SKM-1 treated with dmso at 0.1 percent for 144 hours (cell line): Measurements from ENCODE around the gene SUPT6H.
A peak's percentile ranks its signal among the peaks of the same experiment; 100 is the strongest.

Experiments used
- DNase-seq: peaks from one replicate; lab custom pipeline; 2025; ENCODE audit not compliant: unreplicated experiment; lab: John Stamatoyannopoulos, UW

SUPT6H gene

GRCh38 chr17:28700830-28701492 lies 39.0 kb downstream of the SUPT6H start:
- no peak for DNase-seq

DNA sequence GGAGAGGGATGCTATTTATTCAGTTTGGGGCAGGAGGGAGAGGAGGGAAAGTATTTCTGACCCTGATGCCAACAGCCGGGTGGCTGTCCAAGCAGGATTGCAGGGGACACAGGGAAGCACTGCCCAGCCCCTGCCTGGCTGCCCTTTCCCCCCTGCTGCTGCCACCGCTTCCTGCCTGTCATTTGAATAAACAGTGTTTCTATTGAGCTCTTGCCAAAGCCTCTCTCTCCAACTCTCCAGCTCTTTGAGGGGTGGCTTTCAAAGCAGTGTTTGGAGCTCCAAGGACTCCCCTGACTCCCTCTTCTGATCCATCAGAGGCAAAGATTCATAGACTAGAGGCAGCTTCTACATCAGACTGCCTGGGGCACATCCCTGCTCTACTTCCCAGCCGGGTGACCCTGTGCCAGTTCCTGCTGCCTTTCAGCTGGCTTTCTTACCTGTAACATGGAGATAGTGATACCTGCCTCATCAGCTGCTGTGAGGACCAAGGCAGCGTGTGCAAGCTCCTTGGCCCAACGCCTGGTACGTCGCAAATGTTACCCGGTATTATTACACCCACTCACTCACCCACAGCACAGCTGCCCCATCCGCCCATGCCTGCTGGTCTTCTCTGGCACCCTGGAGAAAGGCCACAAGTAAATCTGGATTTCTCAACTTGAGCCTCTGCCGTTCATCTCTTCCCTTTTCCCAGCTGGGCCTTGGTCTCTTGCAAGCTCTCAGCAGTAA lies 40.2 kb downstream of the SUPT6H start:
- DNase-seq: no peak

- no peak for DNase-seq
Observed at GRCh38 chr17:28702752-28703150, 40.7 kb downstream of the SUPT6H start.

- DNase-seq: no peak
Observed at GRCh38 chr17:28703552-28704218, 41.7 kb downstream of the SUPT6H start.

DNA sequence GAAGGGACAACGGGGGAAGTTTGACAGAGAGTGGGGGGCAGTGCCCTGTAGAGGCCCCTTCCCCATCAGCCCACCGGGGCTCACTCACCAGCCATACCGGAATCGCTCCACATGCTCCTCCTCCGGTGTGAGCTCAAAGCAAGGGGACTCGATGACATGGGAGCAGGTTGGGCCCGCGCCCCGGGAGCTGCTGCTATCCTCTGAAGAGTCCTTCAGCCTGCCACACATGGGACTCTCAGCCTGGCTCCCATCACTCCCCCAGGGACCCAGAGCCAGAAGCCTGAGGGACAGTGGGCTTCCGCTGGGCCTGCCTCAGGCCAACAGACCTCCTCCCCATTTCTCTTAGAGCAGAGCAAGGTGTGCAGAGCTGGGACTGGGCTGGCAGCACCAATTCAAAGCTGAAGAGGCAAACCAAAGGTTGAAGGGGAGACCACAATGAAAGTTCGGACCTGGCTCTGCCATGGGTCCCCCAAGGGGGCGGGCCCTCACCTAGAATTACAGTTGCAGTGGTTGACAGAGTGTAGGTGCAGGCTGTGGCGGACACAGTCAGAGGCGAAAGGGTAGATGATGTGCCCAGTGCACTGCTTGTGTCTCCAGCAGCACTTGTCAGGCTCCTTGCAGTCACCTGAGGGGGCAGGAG lies 42.3 kb downstream of the SUPT6H start:
- DNase-seq: no peak

GRCh38 chr17:28705074-28705659 lies 43.2 kb downstream of the SUPT6H start:
- DNase-seq: no peak

- DNase-seq: no peak
Observed at GRCh38 chr17:28705728-28706334, 43.8 kb downstream of the SUPT6H start.

GRCh38 chr17:28706471-28707338 lies 44.7 kb downstream of the SUPT6H start:
- DNase-seq: no peak

GRCh38 chr17:28707339-28707720 lies 45.3 kb downstream of the SUPT6H start:
- DNase-seq: no peak

GRCh38 chr17:28710861-28711722 lies 49.1 kb downstream of the SUPT6H start:
- DNase-seq: peak; percentile 65

- DNase-seq: no peak
Observed at GRCh38 chr17:28711723-28712031, 49.7 kb downstream of the SUPT6H start, which contains the start of gene PROCA1. TSS of gene PROCA1 (minus strand) at chr17:28711888. CDS start at chr17:28711660, 228 bp downstream.

GRCh38 chr17:28712032-28712704 lies 50.2 kb downstream of the SUPT6H start:
- no peak for DNase-seq

DNA sequence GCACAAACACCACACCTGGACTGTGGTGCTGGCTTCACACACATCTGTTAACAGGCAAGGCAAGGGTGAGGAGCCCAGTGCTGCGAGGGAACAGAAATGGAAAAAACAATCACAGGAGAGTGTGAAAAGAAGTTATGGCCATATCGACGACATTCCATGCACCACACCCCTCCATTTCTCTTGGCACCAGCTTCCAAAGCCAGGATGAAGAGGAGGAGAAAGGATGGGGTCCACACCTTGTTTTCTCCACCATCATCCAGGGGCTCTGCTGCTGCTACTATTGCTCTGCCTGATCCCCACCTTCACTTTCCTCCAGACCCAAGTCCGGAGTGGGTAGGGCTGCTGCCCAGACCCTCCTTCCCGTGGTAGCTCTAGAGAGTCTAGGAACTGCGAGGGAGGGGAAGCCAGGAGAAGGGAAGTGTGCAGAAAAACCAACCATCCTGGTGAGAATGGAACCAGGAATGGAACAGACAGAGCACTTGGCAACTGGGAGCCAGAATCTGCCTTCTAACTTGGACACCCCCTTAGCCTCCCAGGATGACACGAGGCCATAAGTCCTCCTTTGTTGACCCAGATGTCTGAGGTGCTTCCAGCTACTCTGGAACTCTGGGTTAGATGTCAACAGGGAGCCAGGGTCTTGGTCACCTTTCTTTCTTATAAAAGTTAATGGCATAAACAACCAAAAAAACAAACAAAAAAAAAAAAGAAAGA lies 50.9 kb downstream of the SUPT6H start:
- no peak for DNase-seq

DNA sequence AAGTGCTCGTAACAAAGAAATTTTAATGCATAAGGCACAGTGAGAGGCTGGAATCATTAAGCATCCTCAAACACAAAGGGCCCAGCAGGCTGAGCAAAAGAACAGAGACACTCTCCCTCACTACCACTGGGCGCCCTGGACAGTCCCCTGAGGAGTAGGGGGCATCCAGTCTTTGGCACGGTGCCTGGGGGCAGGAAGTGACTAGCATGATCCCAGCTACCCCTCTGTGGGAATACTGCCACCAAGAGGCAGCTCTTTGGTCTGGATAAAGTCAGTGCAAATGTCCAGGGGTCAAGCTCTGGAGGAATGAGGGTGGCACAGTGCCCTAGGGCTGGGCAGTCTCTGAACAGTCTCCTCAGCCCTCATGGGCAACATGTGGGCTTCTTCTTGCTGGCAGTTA lies 52.3 kb downstream of the SUPT6H start:
- no peak for DNase-seq

- DNase-seq: no peak
Observed at GRCh38 chr17:28715217-28715616, 53.2 kb downstream of the SUPT6H start.

DNA sequence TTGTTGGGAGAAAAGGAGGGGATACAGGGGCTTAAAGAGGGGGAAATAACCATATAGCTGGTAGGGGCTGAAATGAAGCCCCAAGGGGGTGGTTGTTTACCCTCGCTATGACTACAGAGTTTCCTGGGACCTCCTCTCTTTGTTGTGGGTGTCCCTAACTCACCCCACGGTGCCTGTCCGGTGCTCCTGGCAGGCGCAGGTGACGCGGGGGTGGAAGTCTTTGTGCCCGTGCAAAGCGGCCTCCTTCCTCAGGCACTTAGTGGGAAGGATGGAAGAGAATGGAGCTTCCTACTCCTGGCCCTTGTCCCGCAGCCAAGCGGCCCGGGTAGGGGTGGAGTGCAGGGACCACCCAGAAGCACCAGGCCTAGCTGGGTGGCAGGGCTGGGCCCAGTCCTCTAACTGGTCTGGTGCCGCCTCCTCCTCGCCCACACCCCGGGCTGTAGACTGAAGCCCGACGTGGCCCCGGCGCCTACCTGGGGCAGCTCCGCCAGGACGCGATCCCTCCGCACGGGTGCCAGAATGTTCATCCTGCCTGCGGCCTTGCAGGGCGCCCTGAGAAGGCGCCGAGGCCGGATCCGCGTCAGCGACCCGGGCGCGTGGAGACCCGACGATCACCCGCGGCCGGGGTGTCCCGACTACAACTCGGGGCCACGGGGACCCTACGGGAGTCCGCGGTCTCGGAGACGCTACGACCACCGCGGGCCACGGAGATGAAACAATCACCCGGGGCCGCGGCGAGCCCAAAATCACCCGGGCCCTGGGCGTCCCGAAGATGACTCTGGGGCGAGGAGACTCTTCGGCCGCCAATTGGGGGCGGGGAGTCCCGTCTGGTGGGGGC lies 55.0 kb downstream of the SUPT6H start:
- no peak for DNase-seq
